GM12878 (cell line): ENCODE measurements around the gene RGR. TPM values are rescaled to one million over a fixed set of nuclear protein-coding genes. Genes with fewer than 3 reads are reported as not detected.

Experiments used
- ATAC-seq: fragments of 200-7000 bp; cut with Tn5 transposase; 3 replicates; pipeline ENCODE4 v1.9.1; 2020; ENCODE audit warnings: mild to moderate bottlenecking, moderate library complexity
- BruUV-seq: library from RNA; stranded (reverse); fragments of 400-500 nt; replicated peaks from 2 replicates; lab custom pipeline; 2021; lab: Mats Ljungman, UMichigan
- CTCF ChIA-PET: fragments of 300-600 bp; sonication (Branson Sonifier 250); formaldehyde crosslinking; extraction: SDS; loops from one replicate; lab custom pipeline; 2021; ENCODE audit warnings: inconsistent platforms; lab: Yijun Ruan, JAX
- POLR2A ChIA-PET: fragments of 350-600 bp; formaldehyde crosslinking; extraction: SDS; loops from one replicate; lab custom pipeline; 2021; ENCODE audit warnings: inconsistent platforms; lab: Charles Lee
- RAD21 ChIA-PET: fragments of 300-600 bp; sonication (Branson Sonifier 250); formaldehyde crosslinking; loops from one replicate; lab custom pipeline; 2023; ENCODE audit warnings: antibody characterized with exemption; ENCODE audit not compliant: unreplicated experiment; lab: Charles Lee
- SMC1A ChIA-PET: fragments of 300-600 bp; sonication (Branson Sonifier 250); formaldehyde crosslinking; loops from one replicate; lab custom pipeline; 2023; ENCODE audit not compliant: unreplicated experiment, uncharacterized antibody; lab: Charles Lee
- DNase-seq: peaks from one replicate; pipeline ENCODE4 v3.0.0-alpha.2; 2011; ENCODE audit warnings: low read depth, low spot score
- FAIRE-seq: peaks from 3 replicates; lab custom pipeline; 2011; peaks lifted over from hg19 to GRCh38; lab: Jason Lieb, UNC
- H2AFZ ChIP-seq: 2 replicates; pipeline ENCODE4 v1.6.0; 2011; ENCODE audit warnings: low read depth, low read length, control low read depth; ENCODE audit not compliant: control insufficient read depth
- H3K27ac ChIP-seq: 2 replicates; pipeline ENCODE4 v1.5.1; 2011; ENCODE audit warnings: control low read depth; ENCODE audit not compliant: control insufficient read depth, insufficient read depth
- H3K27me3 ChIP-seq, 2 experiments: replicated peaks in 1 of 2; 2 replicates each; pipeline versions ENCODE4 v1.6.0 to v1.6.1; 2011; ENCODE audit warnings: low read length in 1 of 2; ENCODE audit not compliant: control insufficient read depth in 2 of 2, insufficient read depth in 2 of 2
- H3K36me3 ChIP-seq, 2 experiments: 2 replicates each; pipeline ENCODE4 v1.5.1; 2011; ENCODE audit warnings: low read length in 1 of 2; ENCODE audit not compliant: control insufficient read depth in 2 of 2, insufficient read depth in 2 of 2
- H3K4me1 ChIP-seq: 2 replicates; pipeline ENCODE4 v1.6.1; 2011; ENCODE audit warnings: mild to moderate bottlenecking, low read length, moderate library complexity, mixed read lengths; ENCODE audit not compliant: control insufficient read depth, insufficient read depth
- H3K4me2 ChIP-seq: 2 replicates; pipeline ENCODE4 v1.6.0; 2011; ENCODE audit warnings: control low read depth; ENCODE audit not compliant: control insufficient read depth, insufficient read depth
- H3K4me3 ChIP-seq: fragments of 200-600 bp; sonication (generic); 2 replicates; pipeline ENCODE4 v1.5.1; 2016
- H3K79me2 ChIP-seq: 2 replicates; pipeline ENCODE4 v1.6.0; 2011; ENCODE audit warnings: low read length; ENCODE audit not compliant: control insufficient read depth, insufficient read depth
- H3K9ac ChIP-seq: 2 replicates; pipeline ENCODE4 v1.8.0; 2011; ENCODE audit warnings: low read length, control low read depth, mixed read lengths; ENCODE audit not compliant: control insufficient read depth, insufficient read depth
- H3K9me3 ChIP-seq: replicated peaks from 3 replicates; pipeline ENCODE4 v1.5.1; 2011; ENCODE audit warnings: mild to moderate bottlenecking, low read length; ENCODE audit not compliant: control insufficient read depth, insufficient read depth
- H4K20me1 ChIP-seq: 2 replicates; pipeline ENCODE4 v1.6.0; 2011; ENCODE audit not compliant: control insufficient read depth, insufficient read depth
- BRCA1 ChIP-seq: IDR thresholded peaks from 2 replicates; pipeline ENCODE4 v1.6.1; 2011; ENCODE audit warnings: low read depth, low read length, improper control_type of control experiment
- NFYA ChIP-seq: IDR thresholded peaks from 2 replicates; pipeline ENCODE4 v1.6.1; 2011; ENCODE audit warnings: low read depth, mild to moderate bottlenecking, low read length, improper control_type of control experiment, borderline replicate concordance
- RFX5 ChIP-seq: IDR thresholded peaks from 2 replicates; pipeline ENCODE4 v1.6.1; 2011; ENCODE audit warnings: low read depth, low read length, improper control_type of control experiment
- SIX5 ChIP-seq: IDR thresholded peaks from 2 replicates; pipeline ENCODE4 v1.6.1; 2011; ENCODE audit warnings: mild to moderate bottlenecking, low read depth, low read length, moderate library complexity; ENCODE audit not compliant: severe bottlenecking
- YY1 ChIP-seq: IDR thresholded peaks from 2 replicates; pipeline ENCODE4 v1.6.1; 2011; ENCODE audit warnings: low read depth, mild to moderate bottlenecking, low read length
- WGBS: methylation state at CpG from one replicate; pipeline ENCODE4 v1.1.6; 2016; ENCODE audit warnings: low lambda C conversion rate; ENCODE audit not compliant: insufficient replicate concordance, insufficient coverage; ENCODE audit errors: missing lambda C conversion rate; 5-methylcytosine and 5-hydroxymethylcytosine counted together
- in situ Hi-C: fragments of 300-500 bp; cut with MboI; formaldehyde crosslinking; loops from 9 replicates; pipeline ENCODE4 v1.14.3; 2018; ENCODE audit warnings: mixed read lengths
- intact Hi-C: fragments of 100-400 bp; cut with micrococcal nuclease; formaldehyde crosslinking; loops from one replicate; pipeline ENCODE4 v1.14.2; 2022; ENCODE audit not compliant: unreplicated experiment
- polyA plus RNA-seq, 11 experiments: library from polyadenylated mRNA; depleted of rRNA in 4 of 11; unstranded in 6 of 11; stranded (reverse) in 5 of 11; fragments of >200 nt; fragmentation: Nextera tagmentation in 4 of 11; fragmentation: Illumina TruSeq in 1 of 11; extraction: Ambion mirVana in 4 of 11; extraction: Trizol in 1 of 11; gene quantifications; 1 replicate in 1 of 11; 2 replicates in 10 of 11; pipeline versions ENCODE4 v1.2.1 to v1.2.3, GENCODE V29; 2011 to 2016; ENCODE audit warnings: inconsistent platforms in 2 of 11, missing spikeins in 2 of 11, low read depth in 1 of 11
- total RNA-seq, 4 experiments: library from RNA; depleted of rRNA in 3 of 4; stranded (reverse); fragments of >200 nt in 3 of 4; fragmentation: Illumina TruSeq in 1 of 4; extraction: Trizol in 1 of 4; gene quantifications; 2 replicates each; pipeline versions ENCODE4 v1.2.1 to v1.2.3, GENCODE V29; 2013 to 2021

RGR gene
- total and polyA plus RNA-seq, 10 of the 15 experiments (the other 5 are each of a cell fraction or from before 2014, with no cell fraction given), result not detected

- no peak for TF ChIP-seq NFYA
- no peak for TF ChIP-seq RFX5
- no peak for TF ChIP-seq SIX5
- TF ChIP-seq BRCA1, result no peak
- no peak for TF ChIP-seq YY1
- ChIA-PET POLR2A (no interaction called here), CTCF (interaction anchor here (28.3 kb wide), 1 partner anchor 40 kb away, joined by 788 read pairs; no protein-coding TSS in a partner anchor), SMC1A (interaction anchor here (0.7 to 15.0 kb wide), 3 partner anchors 50 to 162 kb away, joined by 3 to 155 read pairs (median 3); no protein-coding TSS in a partner anchor), RAD21 (interaction anchor here (1.9 kb wide), 1 partner anchor 51 kb away, joined by 7 read pairs; no protein-coding TSS in a partner anchor)
- Histone ChIP-seq H3K27me3 (peaks cover 18 to 20% of the 10 kb centered on the region in 2 experiments), H3K27ac (no peak overlapping the region), H3K4me1 (peaks cover 3% of the 10 kb centered on the region), H2AFZ (no peak overlapping the region), H3K4me2 (no peak overlapping the region), H3K4me3 (no peak overlapping the region), H3K36me3 (no peaks in the 10 kb centered on the region), H3K9me3 (no peaks in the 10 kb centered on the region), H3K79me2 (no peaks in the 10 kb centered on the region), H4K20me1 (peaks cover 2% of the 10 kb centered on the region; the same call in 1 of the 2 replicates), H3K9ac (no peak overlapping the region)
- intact Hi-C loops (no loop called here), in situ Hi-C loops (loop anchor here (5.0 kb wide), 1 partner anchor 36 kb away; no protein-coding TSS in a partner anchor)
- FAIRE-seq, result no peak
- no peak for ATAC-seq
- WGBS, result 45% methylated on average over 7 of the region's 7 CpGs
- DNase-seq, result no peak
- no TSS peak for BruUV-seq
Measured at GRCh38 chr10:84198206-84198915, 46.5 kb upstream of the RGR start.
